Natural killer cell (primary cell): ENCODE results near the gene TPSAB1. TPM values are rescaled to one million over a fixed set of nuclear protein-coding genes. Genes with fewer than 3 reads are reported as not detected.

Source experiments
- ATAC-seq, 3 donors: fragments of 150-1000 bp in 2 of 3; fragments of 200-7000 bp in 1 of 3; cut with Tn5 transposase; 1 replicate in 1 of 3; 2 replicates in 2 of 3; pipeline ENCODE4 v1.10.0; 2021; ENCODE audit warnings: mild to moderate bottlenecking in 2 of 3, moderate library complexity in 2 of 3
- DNase-seq, 2 donors: peaks; one replicate each; pipeline versions ENCODE4 v3.0.0 to v3.0.0-alpha.2; 2013 to 2021; ENCODE audit warnings: mixed read lengths in 1 of 2
- H3K27ac ChIP-seq: one replicate; pipeline ENCODE4 v1.5.1; 2013; ENCODE audit warnings: mild to moderate bottlenecking, low read length
- H3K27me3 ChIP-seq: one replicate; pipeline ENCODE4 v1.6.1; 2013; ENCODE audit warnings: low read length; ENCODE audit not compliant: control insufficient read depth, insufficient read depth
- H3K36me3 ChIP-seq: one replicate; pipeline ENCODE4 v1.6.1; 2013; ENCODE audit warnings: low read length; ENCODE audit not compliant: control insufficient read depth, insufficient read depth
- H3K4me1 ChIP-seq: one replicate; pipeline ENCODE4 v1.6.1; 2013; ENCODE audit warnings: low read length; ENCODE audit not compliant: control insufficient read depth, insufficient read depth
- H3K4me3 ChIP-seq: one replicate; pipeline ENCODE4 v1.5.1; 2013; ENCODE audit warnings: low read length
- H3K9me3 ChIP-seq: one replicate; pipeline ENCODE4 v1.6.1; 2013; ENCODE audit warnings: low read length; ENCODE audit not compliant: control insufficient read depth, insufficient read depth
- H3K27ac Mint-ChIP-seq, 2 donors: one replicate each; pipeline ENCODE4 v1.8.0; 2022; ENCODE audit warnings: mild to moderate bottlenecking in 2 of 2, mixed read lengths in 2 of 2, moderate library complexity in 1 of 2
- H3K27me3 Mint-ChIP-seq, 2 donors: one replicate each; pipeline ENCODE4 v1.8.0; 2022; ENCODE audit warnings: low read depth in 2 of 2, mixed read lengths in 2 of 2
- H3K36me3 Mint-ChIP-seq: one replicate; pipeline ENCODE4 v1.8.0; 2022; ENCODE audit warnings: mixed read lengths
- H3K4me1 Mint-ChIP-seq, 2 donors: one replicate each; pipeline ENCODE4 v1.8.0; 2022; ENCODE audit warnings: mixed read lengths in 2 of 2
- H3K4me3 Mint-ChIP-seq: one replicate; pipeline ENCODE4 v1.8.0; 2022; ENCODE audit warnings: mild to moderate bottlenecking, moderate library complexity, mixed read lengths
- H3K9me3 Mint-ChIP-seq, 2 donors: one replicate each; pipeline ENCODE4 v1.8.0; 2022; ENCODE audit warnings: mixed read lengths in 2 of 2
- WGBS: methylation state at CpG from one replicate; pipeline ENCODE4 v1.1.7; 2013; ENCODE audit warnings: missing lambda C conversion rate; ENCODE audit not compliant: insufficient coverage; 5-methylcytosine and 5-hydroxymethylcytosine counted together
- intact Hi-C: fragments of 100-400 bp; cut with micrococcal nuclease; formaldehyde crosslinking; loops from one replicate; pipeline ENCODE4 v1.14.2; 2022
- total RNA-seq, 4 donors: library from RNA; stranded (reverse); fragments of 120-200 nt in 1 of 4; gene quantifications; one replicate each; pipeline versions ENCODE4 v1.2.3 to v1.2.4, GENCODE V29; 2013 to 2022
- TF ChIP-seq, protein P1 (sequence below): fragments of 200-600 bp; IDR thresholded peaks from one replicate; pipeline ENCODE4 v1.8.0; 2022; ENCODE audit warnings: antibody characterized with exemption

TPSAB1 gene
- total RNA-seq, 3 donors from 2014 or later (not counting 1 experiment from before 2014, with no cell fraction given), result 0.82 to 13.4 TPM; not detected in 1

DNA sequence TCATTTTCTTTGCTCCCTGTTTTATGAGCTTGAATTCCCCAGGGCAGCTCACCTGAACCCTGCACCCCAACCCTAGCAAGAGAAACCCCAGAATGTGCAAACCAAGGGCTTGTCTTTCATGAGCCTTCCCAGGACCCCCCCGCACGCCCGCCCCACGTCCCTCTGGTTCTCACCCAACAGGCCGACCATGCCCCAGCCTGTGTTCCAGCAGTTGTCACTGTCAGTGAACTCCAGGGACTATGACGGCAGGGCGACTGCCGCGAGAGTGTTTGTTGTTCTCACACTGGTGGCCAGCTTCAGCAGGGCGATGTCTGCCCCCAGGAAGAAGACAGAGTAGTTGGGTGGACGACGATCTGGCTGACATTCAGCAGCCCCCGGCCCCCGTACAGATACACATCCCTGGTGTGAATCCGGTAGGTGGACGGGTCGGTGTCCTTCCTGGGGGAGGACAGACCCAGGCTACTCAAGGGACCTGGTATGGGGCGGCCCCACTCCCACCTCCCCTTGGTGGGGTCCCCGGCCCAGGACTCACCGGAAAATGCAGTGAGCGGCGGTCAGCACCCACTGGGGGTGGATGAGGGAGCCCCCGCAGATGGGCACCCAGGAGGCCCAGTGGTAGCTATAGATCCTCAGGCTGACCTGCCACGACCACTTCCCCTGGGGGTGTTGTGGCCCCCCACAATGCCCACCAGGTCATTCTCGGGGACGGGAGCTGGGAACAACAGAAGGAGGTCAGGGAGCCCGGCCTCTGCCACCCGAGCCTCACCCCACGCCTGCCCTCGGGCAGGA is 35.5 kb downstream of the TPSAB1 start:
- intact Hi-C loops, result no loop called here
- no peaks in the 10 kb centered on the region for H3K9me3 Mint-ChIP-seq
- Histone ChIP-seq H3K4me1 (peaks cover 5% of the 10 kb centered on the region), H3K27me3 (no peaks in the 10 kb centered on the region), H3K36me3 (no peaks in the 10 kb centered on the region), H3K9me3 (no peaks in the 10 kb centered on the region), H3K27ac (no peak overlapping the region), H3K4me3 (no peak overlapping the region)
- H3K27ac Mint-ChIP-seq, result no peak overlapping the region
- WGBS, result 81% methylated on average over 30 of the region's 30 CpGs
- ATAC-seq (no peak), DNase-seq (no peak)
- TF ChIP-seq, protein P1, sequence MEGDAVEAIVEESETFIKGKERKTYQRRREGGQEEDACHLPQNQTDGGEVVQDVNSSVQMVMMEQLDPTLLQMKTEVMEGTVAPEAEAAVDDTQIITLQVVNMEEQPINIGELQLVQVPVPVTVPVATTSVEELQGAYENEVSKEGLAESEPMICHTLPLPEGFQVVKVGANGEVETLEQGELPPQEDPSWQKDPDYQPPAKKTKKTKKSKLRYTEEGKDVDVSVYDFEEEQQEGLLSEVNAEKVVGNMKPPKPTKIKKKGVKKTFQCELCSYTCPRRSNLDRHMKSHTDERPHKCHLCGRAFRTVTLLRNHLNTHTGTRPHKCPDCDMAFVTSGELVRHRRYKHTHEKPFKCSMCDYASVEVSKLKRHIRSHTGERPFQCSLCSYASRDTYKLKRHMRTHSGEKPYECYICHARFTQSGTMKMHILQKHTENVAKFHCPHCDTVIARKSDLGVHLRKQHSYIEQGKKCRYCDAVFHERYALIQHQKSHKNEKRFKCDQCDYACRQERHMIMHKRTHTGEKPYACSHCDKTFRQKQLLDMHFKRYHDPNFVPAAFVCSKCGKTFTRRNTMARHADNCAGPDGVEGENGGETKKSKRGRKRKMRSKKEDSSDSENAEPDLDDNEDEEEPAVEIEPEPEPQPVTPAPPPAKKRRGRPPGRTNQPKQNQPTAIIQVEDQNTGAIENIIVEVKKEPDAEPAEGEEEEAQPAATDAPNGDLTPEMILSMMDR, result no peak
- H3K4me3 Mint-ChIP-seq, result no peak overlapping the region
- peaks cover 0 to 10% of the 10 kb centered on the region in 2 donors for H3K4me1 Mint-ChIP-seq
- no peaks in the 10 kb centered on the region for H3K36me3 Mint-ChIP-seq
- H3K27me3 Mint-ChIP-seq, result peaks cover 0 to 18% of the 10 kb centered on the region in 2 donors

DNA sequence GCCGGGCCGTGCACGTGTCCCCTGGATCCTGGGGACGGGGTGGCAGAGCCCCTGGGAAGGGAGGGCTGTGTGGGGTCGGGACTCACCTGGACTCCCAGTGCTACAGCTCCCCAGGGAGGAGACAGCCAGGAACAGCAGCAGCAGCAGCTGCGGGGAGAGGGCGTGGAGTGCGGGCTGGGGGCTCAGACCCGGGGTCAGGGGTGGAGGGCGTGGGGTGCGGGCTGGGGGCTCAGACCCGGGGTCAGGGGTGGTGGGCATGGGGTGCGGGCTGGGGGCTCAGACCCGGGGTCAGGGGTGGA is 36.0 kb downstream of the TPSAB1 start:
- Mint-ChIP-seq H3K9me3 (no peaks in the 10 kb centered on the region), H3K27me3 (peaks cover 0 to 13% of the 10 kb centered on the region in 2 donors), H3K4me3 (no peak overlapping the region), H3K4me1 (peaks cover 0 to 5% of the 10 kb centered on the region in 2 donors), H3K36me3 (no peaks in the 10 kb centered on the region), H3K27ac (no peak overlapping the region)
- Histone ChIP-seq H3K4me1 (peaks cover 5% of the 10 kb centered on the region), H3K27ac (no peak overlapping the region), H3K4me3 (no peak overlapping the region), H3K27me3 (no peaks in the 10 kb centered on the region), H3K36me3 (no peaks in the 10 kb centered on the region), H3K9me3 (no peaks in the 10 kb centered on the region)
- intact Hi-C loops, result no loop called here
- WGBS, result 91% methylated on average over 14 of the region's 14 CpGs
- ATAC-seq, result no peak
- DNase-seq, result no peak
- TF ChIP-seq, protein P1, result no peak

DNA sequence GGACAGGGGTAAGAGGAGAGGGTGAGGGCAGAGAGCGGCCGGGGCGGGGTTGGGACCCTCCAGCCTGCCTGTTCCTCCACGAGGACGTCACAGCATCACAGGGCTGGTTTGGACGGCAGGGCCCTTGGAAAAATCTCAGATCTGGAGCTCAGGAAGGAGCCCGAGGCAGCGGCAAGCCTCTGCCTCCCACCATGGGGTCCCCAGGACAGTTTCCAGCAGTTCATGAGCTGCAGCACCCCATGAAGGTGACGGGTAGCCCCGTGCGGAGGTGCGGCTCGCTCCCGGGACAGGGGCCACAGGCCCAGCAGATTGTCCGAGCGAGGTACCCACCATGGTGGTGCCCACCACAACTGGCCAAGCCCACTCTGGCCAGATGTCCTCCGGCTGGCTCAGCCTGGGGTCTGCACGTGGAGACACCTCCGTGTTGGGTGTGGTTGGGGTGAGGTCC is 36.7 kb downstream of the TPSAB1 start:
- Histone ChIP-seq H3K9me3 (no peaks in the 10 kb centered on the region), H3K36me3 (no peaks in the 10 kb centered on the region), H3K4me3 (no peak overlapping the region), H3K27ac (no peak overlapping the region), H3K27me3 (no peaks in the 10 kb centered on the region), H3K4me1 (no peaks in the 10 kb centered on the region)
- TF ChIP-seq, protein P1, result no peak
- H3K36me3 Mint-ChIP-seq, result no peaks in the 10 kb centered on the region
- no peaks in the 10 kb centered on the region for H3K9me3 Mint-ChIP-seq
- intact Hi-C loops, result no loop called here
- no peak overlapping the region for H3K27ac Mint-ChIP-seq
- H3K4me1 Mint-ChIP-seq, result peaks cover 0 to 4% of the 10 kb centered on the region in 2 donors
- DNase-seq (no peak), ATAC-seq (no peak)
- peaks cover 0 to 13% of the 10 kb centered on the region in 2 donors for H3K27me3 Mint-ChIP-seq
- 76% methylated on average over 19 of the region's 19 CpGs for WGBS
- no peak overlapping the region for H3K4me3 Mint-ChIP-seq
